Stomach smooth muscle (tissue), 2 donors: ENCODE results near the gene CHST15.

Experiments
- H3K27ac ChIP-seq: one replicate; pipeline ENCODE4 v1.7.0; 2013; ENCODE audit warnings: mild to moderate bottlenecking, low read length, inconsistent platforms
- H3K27me3 ChIP-seq, 2 donors: one replicate each; pipeline ENCODE4 v1.7.0; 2013; ENCODE audit warnings: low read length in 2 of 2; ENCODE audit not compliant: insufficient read depth in 2 of 2, control insufficient read depth in 1 of 2
- H3K36me3 ChIP-seq, 2 donors: one replicate each; pipeline ENCODE4 v1.7.0; 2013; ENCODE audit warnings: low read length in 2 of 2; ENCODE audit not compliant: control insufficient read depth in 2 of 2, insufficient read depth in 2 of 2
- H3K4me1 ChIP-seq: one replicate; pipeline ENCODE4 v1.7.0; 2013; ENCODE audit warnings: low read length; ENCODE audit not compliant: control insufficient read depth, insufficient read depth
- H3K4me3 ChIP-seq, 2 donors: one replicate each; pipeline ENCODE4 v1.7.0; 2013; ENCODE audit warnings: low read length in 2 of 2
- H3K9ac ChIP-seq, 2 donors: one replicate each; pipeline ENCODE4 v1.7.0; 2013; ENCODE audit warnings: low read length in 2 of 2, mild to moderate bottlenecking in 1 of 2
- H3K9me3 ChIP-seq, 2 donors: one replicate each; pipeline ENCODE4 v1.7.0; 2013; ENCODE audit warnings: low read length in 2 of 2; ENCODE audit not compliant: control insufficient read depth in 2 of 2
- donor health status: healthy.
- donor health status: Pancreatic carcinoma.

The CHST15 gene

GRCh38 chr10:124129471-124129870 lies 36.1 kb upstream of the CHST15 start:
- no peaks in the 10 kb centered on the region for H3K36me3 ChIP-seq
- no peak overlapping the region for H3K4me3 ChIP-seq
- H3K9ac ChIP-seq, result no peak overlapping the region
- H3K4me1 ChIP-seq, result no peaks in the 10 kb centered on the region
- H3K9me3 ChIP-seq, result no peaks in the 10 kb centered on the region
- H3K27me3 ChIP-seq, result no peaks in the 10 kb centered on the region
- no peak overlapping the region for H3K27ac ChIP-seq

DNA sequence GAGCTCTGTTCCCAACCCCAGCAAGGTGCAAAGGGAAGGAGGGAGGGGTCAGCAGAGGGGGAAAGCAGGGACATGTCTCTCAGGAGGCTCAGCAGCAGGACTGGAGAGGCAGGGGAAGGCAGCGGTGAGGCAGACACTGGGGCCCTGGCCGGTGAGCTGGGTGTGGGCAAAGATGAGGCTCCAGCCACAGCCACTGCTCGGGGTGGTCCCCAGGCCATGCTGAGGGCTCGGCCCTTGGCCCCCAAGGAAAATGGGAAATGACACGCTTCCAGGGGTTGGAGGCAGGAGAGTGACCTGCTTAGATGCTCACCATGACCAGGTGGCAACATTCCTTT lies 35.4 kb upstream of the CHST15 start:
- Histone ChIP-seq H3K27ac (no peak overlapping the region), H3K27me3 (no peaks in the 10 kb centered on the region), H3K9ac (no peak overlapping the region), H3K4me1 (no peaks in the 10 kb centered on the region), H3K4me3 (no peak overlapping the region), H3K36me3 (no peaks in the 10 kb centered on the region), H3K9me3 (no peaks in the 10 kb centered on the region)

GRCh38 chr10:124127965-124128810 lies 34.8 kb upstream of the CHST15 start:
- Histone ChIP-seq H3K9ac (no peak overlapping the region), H3K4me1 (no peaks in the 10 kb centered on the region), H3K27ac (no peak overlapping the region), H3K4me3 (no peak overlapping the region), H3K27me3 (no peaks in the 10 kb centered on the region), H3K36me3 (no peaks in the 10 kb centered on the region), H3K9me3 (no peaks in the 10 kb centered on the region)

DNA sequence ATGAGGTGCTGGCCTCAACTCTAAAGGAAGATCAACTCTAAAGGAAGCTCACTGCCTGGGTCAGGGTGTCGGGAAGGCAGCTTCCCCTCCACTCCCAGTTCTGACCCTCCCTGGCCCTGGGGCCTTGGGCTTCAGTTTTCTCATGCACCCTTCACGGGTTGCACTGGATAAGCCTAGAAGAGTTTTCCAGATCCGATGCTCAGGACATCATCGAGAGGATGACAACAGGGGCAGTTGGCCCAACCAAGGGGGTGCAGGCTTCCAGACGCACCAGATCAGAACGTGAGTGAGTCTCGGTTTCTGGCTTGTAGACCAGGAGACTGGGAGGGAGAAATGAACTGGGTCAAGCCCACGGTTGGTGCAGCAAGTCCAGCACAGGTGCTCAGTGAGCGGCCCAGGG lies 34.2 kb upstream of the CHST15 start:
- Histone ChIP-seq H3K4me3 (no peak overlapping the region), H3K27me3 (no peaks in the 10 kb centered on the region), H3K4me1 (no peaks in the 10 kb centered on the region), H3K9me3 (no peaks in the 10 kb centered on the region), H3K9ac (no peak overlapping the region), H3K27ac (no peak overlapping the region), H3K36me3 (no peaks in the 10 kb centered on the region)

- H3K9ac ChIP-seq, result no peak overlapping the region
- no peaks in the 10 kb centered on the region for H3K27me3 ChIP-seq
- no peaks in the 10 kb centered on the region for H3K9me3 ChIP-seq
- no peaks in the 10 kb centered on the region for H3K36me3 ChIP-seq
- H3K27ac ChIP-seq, result no peak overlapping the region
- no peaks in the 10 kb centered on the region for H3K4me1 ChIP-seq
- no peak overlapping the region for H3K4me3 ChIP-seq
These were observed 33.6 kb upstream of the CHST15 start for GRCh38 chr10:124126983-124127385.

- no peak overlapping the region for H3K27ac ChIP-seq
- H3K9me3 ChIP-seq, result no peaks in the 10 kb centered on the region
- H3K4me3 ChIP-seq, result no peak overlapping the region
- no peaks in the 10 kb centered on the region for H3K36me3 ChIP-seq
- H3K9ac ChIP-seq, result no peak overlapping the region
- no peaks in the 10 kb centered on the region for H3K4me1 ChIP-seq
- H3K27me3 ChIP-seq, result no peaks in the 10 kb centered on the region
These were observed 33.0 kb upstream of the CHST15 start for GRCh38 chr10:124126145-124126982.

- Histone ChIP-seq H3K9me3 (no peaks in the 10 kb centered on the region), H3K4me3 (no peak overlapping the region), H3K27me3 (no peaks in the 10 kb centered on the region), H3K27ac (no peak overlapping the region), H3K4me1 (peaks cover 3% of the 10 kb centered on the region), H3K9ac (no peak overlapping the region), H3K36me3 (no peaks in the 10 kb centered on the region)
These were observed 32.1 kb upstream of the CHST15 start for GRCh38 chr10:124125305-124126116.

DNA sequence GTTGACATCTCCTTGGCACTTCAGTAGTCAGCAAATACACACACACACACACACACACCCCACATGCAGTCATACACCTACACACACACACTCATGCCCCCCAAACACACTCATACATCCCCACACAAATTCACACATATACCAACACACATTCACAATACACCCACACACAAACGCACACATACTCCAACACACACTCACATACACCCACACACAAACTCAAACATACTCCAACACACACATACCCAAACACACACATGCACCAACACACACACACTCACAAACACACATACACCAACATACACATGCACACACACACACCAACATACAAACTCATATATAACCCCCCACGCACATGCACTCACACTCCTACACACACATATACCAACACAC lies 31.4 kb upstream of the CHST15 start:
- Histone ChIP-seq H3K9me3 (no peaks in the 10 kb centered on the region), H3K27me3 (no peaks in the 10 kb centered on the region), H3K36me3 (no peaks in the 10 kb centered on the region), H3K9ac (no peak overlapping the region), H3K27ac (no peak overlapping the region), H3K4me3 (no peak overlapping the region), H3K4me1 (peaks cover 4% of the 10 kb centered on the region)

- no peak overlapping the region for H3K9ac ChIP-seq
- H3K27ac ChIP-seq, result no peak overlapping the region
- H3K9me3 ChIP-seq, result no peaks in the 10 kb centered on the region
- H3K4me3 ChIP-seq, result no peak overlapping the region
- H3K4me1 ChIP-seq, result peaks cover 4% of the 10 kb centered on the region
- no peaks in the 10 kb centered on the region for H3K36me3 ChIP-seq
- no peaks in the 10 kb centered on the region for H3K27me3 ChIP-seq
These were observed 30.8 kb upstream of the CHST15 start for GRCh38 chr10:124124123-124124768.

DNA sequence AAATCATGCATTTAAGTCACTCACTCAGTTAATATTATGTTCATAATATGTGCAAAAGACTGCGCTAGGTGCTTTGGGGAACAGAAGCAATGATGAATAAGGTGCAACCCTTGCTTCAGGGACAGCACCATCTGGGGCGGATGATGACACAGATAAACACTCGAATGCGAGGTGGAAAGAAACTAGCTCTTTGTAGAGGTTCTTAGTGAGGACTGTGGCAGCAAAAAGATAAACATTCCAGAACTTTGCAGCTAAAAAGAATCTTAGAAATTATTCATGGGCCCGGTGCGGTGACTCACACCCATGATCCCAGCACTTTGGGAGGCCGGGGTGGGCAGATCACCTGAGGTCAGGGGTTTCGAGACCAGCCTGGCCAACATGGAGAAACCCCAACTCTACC lies 29.8 kb upstream of the CHST15 start:
- H3K36me3 ChIP-seq, result no peaks in the 10 kb centered on the region
- no peak overlapping the region for H3K4me3 ChIP-seq
- no peaks in the 10 kb centered on the region for H3K9me3 ChIP-seq
- H3K27me3 ChIP-seq, result no peaks in the 10 kb centered on the region
- no peak overlapping the region for H3K9ac ChIP-seq
- H3K4me1 ChIP-seq, result peaks cover 4% of the 10 kb centered on the region
- H3K27ac ChIP-seq, result no peak overlapping the region
